Measurements from ENCODE around the gene IRX2.

IRX2 gene

DNA sequence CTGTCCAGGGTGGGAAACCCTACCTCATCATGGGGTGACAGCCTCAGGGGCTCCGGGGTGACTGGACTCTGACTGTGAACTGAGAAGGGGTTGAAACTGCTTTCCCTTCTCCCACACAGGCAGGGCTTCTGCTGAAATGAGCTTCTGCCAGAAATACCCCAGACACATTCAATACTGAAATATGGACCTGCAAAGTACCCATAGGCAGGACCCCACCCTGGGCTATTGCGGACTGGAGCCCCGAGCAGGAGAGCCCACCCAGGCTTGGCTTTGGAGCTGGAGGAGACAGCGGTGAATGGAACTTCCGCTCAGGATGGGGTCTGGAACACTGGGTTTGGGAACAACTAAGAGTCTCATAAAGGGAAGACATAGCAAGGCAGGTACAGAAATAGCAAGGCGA lies 37.5 kb downstream of the IRX2 start:
- no peak for DNase-seq (ENCODE audit: low spot score)

DNA sequence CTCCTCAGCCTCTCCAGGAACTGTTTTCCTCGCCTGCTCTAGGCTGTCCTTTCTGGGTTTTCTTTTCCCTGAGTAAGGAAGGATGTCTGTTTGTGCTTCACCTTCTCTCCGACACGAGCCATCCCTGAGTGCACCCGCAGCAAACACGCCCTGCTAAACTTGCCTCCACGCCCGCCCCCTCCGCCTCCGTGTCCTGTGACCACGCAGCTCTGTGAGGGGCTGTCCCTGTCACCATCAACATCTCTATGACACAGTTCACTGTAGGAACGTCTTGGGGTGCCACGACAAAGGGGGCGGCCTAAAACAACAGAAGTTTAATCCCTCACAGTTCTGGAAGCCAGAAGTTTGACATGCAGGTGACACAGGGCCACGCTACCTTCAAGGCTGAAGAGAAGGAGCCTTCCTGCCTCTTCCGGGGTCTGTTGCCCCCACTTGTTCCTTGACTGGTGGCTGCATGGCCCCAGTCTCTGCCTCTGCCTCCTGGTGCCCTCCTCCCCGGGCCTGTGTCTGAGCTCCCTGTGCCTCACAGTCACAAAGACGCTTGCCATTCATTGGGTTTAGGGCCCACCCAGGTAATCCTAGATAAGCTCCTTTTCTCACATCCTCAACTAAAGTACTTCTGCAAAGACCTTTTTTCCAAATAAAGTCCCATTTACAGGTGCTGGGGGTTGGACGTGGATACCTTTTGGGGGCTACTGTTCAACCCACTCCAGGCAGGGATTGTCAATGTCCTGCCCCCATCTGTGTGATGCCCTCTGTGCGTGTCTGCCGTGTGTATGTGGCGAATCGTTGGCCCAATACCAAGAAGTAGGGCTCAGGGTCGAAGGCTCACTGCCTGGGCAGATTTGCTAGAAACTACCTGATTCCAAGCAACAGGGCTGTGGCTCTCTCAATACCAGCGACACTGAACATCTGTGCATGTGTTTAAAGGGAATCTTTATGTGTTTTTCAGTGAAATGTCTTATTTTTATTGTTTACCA lies 39.7 kb downstream of the IRX2 start:
- no peak for DNase-seq (ENCODE audit: low spot score)

DNA sequence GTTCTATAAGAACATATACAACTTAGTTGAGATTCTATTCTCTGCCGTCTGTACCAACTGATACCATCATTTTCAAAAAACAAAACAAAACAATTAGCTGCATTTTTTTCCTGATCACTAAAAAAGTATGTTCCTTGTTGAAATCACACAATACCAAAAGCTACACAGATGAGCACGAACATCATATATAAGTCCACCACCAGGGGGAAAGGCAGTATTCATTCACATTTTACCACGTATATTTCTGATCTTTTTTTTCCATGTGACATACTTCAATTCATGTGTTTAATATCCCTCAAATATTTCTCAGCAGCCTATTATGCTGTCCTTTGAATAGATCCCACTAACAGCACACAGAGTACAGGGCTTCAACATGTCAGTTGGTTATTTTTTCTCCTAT lies 40.6 kb downstream of the IRX2 start:
- no peak for DNase-seq (ENCODE audit: low spot score)

DNA sequence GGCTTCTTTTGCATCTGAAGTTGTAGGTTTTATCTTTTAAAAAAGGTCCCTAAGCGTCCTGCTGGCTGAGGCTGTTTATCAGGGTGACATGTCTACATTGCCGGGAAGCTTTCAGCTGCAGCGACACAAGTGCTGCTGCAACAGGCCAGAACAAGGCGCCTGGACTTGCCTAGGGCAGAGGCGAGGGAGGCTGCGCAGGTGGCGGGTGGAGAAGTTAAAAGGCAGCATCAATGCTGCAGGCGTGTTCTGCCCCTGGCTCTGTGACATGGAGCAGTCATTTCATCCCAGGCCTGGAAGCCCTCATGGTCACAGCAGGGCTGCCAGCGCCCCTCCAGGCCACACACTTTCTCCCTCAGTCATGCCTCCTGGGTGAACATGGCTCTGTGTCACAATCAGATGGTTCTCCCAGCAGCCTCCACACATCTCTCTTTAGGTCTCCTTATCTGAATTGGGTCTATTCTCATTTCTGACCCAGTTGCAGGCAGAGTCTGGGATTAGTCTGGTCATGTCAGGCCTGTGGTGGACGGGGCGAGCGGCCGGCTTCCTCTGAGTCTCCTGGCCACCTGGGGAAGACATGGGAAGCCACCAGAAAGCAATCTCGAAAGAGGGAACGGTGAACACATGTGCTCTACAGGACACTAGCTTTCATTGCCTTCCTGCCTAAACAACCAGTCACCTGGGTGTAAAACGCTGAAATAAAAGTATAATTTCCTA lies 41.3 kb downstream of the IRX2 start:
- DNase-seq (ENCODE audit: low spot score): no peak

DNA sequence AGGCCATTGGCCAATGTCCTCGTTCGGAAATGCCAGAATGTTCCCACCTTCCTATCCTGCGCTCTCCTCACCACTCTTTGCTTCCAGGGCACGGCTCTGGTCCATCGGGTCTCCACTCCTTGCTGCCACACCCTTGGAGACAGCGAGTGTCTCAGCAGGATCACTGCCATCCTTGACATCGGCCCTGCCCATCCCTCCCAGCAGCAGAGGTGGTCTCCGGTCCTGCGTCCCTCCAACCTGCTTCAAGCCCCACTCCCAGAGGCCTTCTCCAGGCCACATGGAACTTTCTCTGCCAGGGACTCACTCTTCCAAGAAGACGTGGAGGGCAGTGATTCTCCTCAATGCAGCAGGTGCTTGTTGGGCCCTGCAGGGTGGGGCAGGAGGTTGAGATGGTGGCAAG lies 42.7 kb downstream of the IRX2 start:
- DNase-seq (ENCODE audit: low spot score): no peak

DNA sequence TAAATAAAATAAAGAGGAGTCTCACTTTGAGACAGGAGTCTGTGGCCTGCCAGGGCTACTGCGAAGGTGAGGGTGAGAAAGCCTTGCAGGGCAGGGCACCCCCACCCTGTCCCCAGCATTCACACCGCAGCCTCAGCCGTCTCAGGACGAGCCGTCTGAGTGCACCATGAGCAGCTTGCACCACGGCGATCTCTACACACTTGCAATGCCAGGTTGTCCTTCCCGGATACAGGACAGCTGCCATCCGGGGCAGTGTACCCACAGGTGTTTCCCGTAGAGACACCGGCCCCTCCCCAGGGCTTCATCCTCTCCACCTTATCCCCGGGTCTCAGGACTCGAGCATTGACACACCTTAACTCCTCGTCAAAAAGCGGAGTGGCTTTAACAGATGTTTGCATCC lies 43.3 kb downstream of the IRX2 start:
- DNase-seq (ENCODE audit: low spot score): no peak

DNA sequence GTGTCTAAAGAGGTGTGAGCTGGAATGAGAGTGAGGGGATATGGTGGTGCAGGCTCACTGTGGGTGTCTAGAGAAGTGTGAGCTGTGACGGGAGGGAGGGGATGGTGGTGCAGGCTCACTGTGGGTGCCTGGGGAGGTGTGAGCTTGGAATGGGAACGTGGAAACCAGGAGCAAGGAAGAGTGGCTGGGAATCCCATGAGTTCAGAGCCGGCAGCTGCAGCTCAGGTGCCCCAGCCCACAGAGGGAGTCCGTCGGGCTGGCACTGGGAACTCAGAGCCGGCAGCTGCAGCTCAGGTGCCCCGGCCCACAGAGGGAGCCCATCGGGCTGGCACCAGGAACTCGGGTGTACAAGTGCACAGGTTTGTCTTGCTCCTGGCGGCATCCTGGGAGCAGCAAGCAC lies 45.6 kb downstream of the IRX2 start:
- no peak for DNase-seq (ENCODE audit: low spot score)

DNA sequence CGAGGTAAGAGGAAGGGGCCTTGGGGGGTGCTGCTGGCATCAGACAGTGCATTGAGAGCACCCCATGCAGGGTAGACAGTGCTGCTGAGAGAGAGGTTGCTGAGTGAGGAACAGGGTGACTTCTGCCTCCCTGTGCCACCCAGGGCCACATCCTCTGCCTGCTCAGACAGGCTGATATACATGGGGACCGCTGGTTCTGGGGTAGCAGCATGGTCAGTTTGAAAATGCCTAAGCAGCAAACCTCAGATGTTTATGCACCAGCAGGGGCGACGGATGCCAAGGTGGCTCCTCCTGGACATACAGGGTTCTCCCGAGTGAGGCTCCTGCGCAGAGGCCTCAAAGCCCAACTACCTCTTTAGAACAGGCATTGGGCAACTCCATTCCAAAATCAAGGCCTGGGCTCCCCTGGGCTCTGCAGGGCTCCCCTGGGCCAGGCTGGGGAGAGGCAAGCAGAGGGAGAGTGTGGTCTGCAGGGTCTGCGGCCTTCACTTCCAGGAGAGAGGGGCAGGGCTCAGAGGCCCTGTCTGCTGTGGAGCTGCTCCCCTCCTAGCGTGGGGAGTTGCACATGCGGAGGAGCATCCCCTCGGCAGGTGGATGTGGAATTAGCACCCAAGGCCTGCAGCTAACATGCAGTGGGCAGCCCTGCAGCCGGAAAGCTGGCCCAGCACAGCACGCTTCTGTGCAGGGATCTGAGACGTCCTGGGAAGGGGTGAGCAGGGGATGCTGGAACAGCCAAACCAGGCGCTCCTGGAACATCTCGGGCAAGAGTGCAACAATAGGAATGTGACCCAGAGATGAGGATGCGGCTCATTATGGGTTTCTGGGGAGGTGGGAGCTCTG lies 46.5 kb downstream of the IRX2 start:
- DNase-seq (ENCODE audit: low spot score): no peak

DNA sequence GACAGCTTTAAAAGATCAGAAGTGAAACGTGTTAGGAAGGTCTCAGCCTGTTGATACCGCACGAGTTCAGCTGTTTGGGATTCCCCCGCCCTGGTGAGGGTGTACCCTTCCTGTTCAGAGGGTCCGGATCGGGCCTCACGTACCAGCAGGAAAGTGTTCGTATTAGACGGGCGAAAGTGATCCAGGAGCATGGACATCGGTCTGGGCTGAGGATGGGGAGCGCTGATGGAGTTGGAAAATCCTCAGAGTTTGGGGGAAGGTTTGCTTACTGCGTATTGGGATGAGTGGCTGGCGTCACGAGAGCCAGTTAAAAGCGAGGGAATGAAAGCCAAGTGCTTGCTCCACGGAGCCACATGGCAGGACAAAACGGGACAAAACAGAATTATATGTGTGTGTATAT lies 47.4 kb downstream of the IRX2 start:
- DNase-seq (ENCODE audit: low spot score): no peak

DNA sequence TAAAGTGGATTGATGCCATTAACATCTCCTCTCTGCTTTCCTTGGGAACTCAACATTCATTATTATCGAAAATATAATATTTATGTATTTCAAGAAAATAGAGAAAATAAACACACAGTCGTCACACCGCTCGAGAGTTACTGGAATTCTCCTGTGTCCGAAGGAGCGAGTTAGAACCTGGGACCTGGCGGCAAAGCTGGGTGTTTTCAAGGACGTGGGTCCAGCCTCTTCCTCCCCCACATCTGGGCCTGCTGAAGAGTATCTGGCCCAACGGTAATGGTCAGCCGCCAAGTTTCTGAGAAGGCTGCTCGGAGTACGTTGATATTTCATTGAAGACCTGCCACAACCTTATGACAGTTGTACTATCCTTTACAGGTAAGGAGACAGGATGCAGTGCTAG lies 47.9 kb downstream of the IRX2 start:
- no peak for DNase-seq (ENCODE audit: low spot score)

DNA sequence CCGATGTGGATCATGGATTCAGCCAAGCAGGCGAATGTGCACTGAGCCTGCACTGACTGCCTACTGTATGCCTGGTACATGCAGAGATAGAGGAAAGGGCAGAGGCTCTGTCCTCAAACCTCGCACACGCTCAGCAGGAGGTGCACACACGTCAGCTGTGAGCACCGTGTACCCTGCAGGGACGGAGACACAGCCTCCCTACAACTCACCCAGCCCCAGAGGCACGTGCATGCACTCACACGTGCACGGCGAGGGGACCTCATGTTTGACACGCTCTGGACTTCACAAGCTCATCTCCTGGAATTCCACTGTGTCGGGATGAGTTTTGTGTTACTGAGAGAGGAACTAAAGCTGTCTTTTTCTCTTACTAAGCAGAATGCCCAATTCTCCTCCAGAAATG lies 48.4 kb downstream of the IRX2 start:
- no peak for DNase-seq (ENCODE audit: low spot score)

DNA sequence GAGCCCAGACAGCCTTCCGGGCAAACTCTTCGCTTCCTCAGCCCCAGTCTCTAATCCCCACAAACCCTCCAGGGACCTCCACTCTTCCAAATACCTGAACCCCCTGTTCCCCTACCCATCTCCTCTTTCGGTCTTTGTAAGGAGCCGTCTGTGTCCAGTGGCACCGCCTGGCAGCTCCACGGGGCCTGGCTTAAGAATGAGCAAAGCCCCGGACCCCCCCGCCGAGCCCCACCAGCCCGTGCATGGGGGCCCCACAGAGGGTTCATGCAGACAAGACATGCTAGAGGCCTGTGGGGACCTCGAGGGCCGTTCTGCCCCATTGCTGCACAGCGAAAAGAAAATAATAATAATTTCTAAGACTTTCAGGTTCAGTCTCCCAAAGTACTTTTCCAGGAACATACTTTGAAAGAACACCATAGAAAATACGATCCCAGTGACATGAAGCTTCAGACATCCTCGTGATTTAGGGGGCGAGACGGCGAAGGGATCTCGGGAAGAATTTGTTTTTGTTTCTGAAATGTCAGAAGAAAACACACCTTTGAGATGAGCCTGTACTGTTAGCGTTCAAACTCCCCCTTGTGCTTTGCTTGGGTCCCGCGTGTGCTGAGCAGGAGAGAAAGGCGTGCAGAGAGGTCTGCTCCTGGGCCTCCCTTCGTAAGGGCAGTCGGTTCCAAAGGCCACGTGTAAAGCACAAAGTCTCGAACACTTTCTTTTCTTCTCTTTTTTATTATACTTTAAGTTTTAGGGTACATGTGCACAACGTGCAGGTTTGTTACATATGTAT lies 49.2 kb downstream of the IRX2 start:
- no peak for DNase-seq (ENCODE audit: low spot score)

DNA sequence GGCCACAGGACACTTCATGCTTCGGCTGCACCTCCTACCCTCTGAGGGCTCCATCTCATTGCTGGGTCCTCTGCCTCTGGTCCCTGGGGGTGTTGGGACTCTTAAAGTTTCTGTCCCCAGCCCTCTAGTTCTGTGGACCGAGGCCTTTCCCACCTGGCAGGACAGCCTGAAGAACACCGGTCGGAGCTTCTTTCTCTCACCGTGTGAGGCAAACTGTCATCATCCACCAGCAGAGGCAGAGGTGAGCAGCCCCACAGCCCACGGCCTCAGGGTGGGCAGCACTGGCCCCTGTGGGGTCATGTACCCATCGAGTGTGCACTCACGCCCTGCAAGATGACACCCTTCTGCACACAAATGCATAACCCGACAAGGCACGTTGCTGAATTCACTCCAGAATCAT lies 49.9 kb downstream of the IRX2 start:
- no peak for DNase-seq (ENCODE audit: low spot score)

DNA sequence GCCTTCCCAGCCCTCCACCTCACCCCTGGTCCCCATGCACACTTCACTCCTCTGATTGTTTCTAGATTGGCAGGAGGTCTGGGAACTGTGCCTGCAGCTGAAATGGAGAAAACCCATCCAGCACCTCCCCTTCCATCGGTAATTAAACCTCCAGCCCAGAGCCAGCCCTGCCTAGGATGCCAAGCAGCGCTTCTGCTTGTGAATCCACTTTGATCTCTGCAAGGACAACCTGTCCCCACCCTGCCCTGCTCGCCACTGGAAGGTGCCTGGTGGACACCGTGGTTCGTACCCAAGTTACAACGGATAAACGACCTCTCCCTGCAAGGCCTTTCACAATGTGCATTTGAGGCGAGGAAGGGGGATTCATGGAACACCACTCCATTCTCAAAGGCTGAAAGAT lies 50.6 kb downstream of the IRX2 start:
- DNase-seq (ENCODE audit: low spot score): no peak

DNA sequence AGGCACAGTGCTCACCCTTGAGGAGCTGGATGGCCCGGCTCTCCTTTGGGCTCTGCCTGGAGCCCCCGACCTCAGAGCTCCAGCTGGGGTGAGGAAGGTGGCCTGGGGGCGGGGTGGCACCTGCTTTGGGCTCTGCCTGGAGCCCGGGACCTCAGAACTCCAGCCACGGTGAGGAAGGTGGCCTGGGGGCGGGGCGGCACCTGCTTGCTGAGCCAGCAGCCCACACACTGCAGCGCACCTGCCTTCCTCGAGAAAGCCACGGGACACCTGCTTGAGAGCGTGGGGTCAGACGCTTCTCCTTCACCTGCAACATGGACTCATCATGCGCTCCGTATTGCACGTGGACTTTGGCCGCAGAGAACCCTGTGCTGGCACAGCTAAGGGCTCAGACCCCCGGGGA lies 51.8 kb downstream of the IRX2 start:
- no peak for DNase-seq (ENCODE audit: low spot score)

DNA sequence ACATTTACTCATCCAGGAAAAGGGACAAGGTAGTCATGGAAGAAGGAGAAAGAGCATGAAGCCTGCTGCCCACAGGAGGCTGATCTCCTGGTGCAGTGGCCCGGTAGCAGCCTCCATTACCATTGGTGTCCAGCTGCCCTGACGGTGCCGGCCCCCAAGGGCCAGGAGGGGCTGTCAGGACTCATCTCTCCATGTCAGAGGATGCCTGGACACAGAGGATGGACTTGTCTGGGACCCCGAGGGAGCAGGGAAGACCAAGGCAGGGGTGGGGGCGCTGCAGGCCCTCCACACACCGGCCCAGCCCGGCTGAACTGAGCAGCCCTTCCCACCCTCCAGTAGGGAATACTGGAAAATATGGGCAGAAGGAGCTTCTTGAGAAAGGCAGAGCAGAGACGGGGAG lies 52.2 kb downstream of the IRX2 start:
- no peak for DNase-seq (ENCODE audit: low spot score)

DNA sequence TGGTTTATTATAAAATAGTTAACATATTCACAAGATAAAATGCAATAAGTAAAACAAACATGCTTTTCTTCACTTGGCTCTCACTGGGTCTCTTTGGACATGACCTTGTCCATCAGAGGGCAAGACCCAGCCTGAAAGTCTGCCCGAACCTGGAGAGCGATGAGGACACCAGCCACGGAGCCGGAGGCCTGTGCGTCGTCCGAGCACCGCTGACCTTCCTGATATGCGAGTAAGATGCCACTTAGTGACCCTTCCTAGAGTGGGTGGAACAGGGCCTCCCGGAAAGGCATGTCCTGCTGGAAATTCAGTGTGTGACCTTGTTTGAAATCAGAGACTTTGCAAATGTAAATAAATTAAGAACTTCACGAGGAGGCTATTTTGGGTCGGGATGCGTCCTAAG lies 52.9 kb downstream of the IRX2 start:
- DNase-seq (ENCODE audit: low spot score): no peak

DNA sequence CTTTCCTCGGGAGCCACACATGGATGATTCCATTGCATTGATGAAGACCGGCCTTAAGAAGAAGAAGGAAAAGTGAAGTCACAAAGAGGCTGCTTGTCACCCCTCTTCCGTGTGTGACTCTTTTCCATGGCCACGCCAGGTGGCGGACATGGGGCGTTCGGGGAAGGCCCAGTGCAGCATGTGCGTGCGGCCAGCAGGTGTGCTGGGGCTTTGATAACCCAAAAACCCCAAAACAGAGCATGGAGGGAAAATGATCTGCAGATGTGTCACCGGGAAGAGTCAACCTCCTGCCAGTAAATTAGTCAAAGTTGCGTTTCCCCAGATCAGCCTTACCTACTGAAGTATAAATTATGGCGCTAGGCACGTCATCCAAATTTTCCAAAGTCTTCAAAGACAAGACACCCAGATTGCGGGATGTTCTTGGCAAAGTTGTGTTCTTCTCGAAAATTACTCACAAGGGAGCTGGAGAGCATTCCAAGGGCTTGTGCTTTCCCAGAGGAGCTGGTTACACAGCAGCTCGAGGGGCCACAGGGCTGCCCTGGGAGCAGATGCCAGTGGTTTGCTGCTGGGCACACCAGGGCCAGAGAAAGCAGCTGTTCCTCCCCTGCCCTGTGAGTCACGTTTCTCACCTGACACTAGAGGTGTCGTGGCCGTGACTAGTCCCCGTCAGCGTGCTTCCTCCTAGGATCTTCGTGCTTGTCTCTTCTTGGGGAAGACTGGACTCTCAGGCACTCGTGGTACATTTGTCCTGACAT lies 53.9 kb downstream of the IRX2 start:
- DNase-seq (ENCODE audit: low spot score): no peak

DNA sequence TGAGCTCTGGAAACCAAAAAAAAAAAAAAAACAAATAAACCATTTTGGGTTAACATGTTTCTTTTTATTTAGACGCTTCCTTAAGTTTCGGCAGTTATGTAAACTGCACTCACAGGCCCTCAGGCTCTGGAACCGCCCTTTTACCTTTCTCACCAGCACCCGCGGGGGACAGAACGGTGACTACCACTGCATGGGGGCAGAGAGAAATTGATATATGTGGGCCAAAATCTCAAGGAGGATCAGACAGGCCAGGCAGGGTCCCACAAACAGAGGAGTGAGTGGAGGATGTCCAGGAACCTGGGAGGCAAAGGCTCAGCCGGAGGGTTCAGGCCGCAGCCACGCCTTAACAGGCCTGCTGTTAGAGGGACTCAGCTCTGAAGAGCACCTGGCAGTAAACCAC lies 54.4 kb downstream of the IRX2 start:
- DNase-seq (ENCODE audit: low spot score): no peak

Data from hematopoietic multipotent progenitor cell treated with erythropoietin and hydrocortisone succinate and interleukin-3 and kit ligand, for 15 days (in vitro differentiated cells).